Neural progenitor cell (in vitro differentiated cells): ENCODE data around the gene CROCC2. TPM values are rescaled to one million over a fixed set of nuclear protein-coding genes. Genes with fewer than 3 reads are reported as not detected.
A peak's percentile ranks its signal among the peaks of the same experiment; 100 is the strongest.

Experiments
- DNase-seq: peaks from one replicate; pipeline ENCODE4 v3.0.0-alpha.2; 2016; ENCODE audit warnings: low spot score
- H2AFZ ChIP-seq: fragments of 200-600 bp; sonication (generic); replicated peaks from 2 replicates; pipeline ENCODE4 v1.6.1; 2016; ENCODE audit warnings: antibody characterized with exemption
- H3F3A ChIP-seq: fragments of 200-600 bp; sonication (generic); 2 replicates; pipeline ENCODE4 v1.6.1; 2016; ENCODE audit warnings: antibody characterized with exemption, low read depth
- H3K27ac ChIP-seq: fragments of 200-600 bp; sonication (generic); 2 replicates; pipeline ENCODE4 v1.5.1; 2016; ENCODE audit warnings: mild to moderate bottlenecking
- H3K27me3 ChIP-seq: fragments of 200-600 bp; sonication (generic); 2 replicates; pipeline ENCODE4 v1.6.1; 2016; ENCODE audit warnings: mild to moderate bottlenecking, moderate library complexity
- H3K36me3 ChIP-seq: fragments of 200-600 bp; sonication (generic); 2 replicates; pipeline ENCODE4 v1.5.1; 2016
- H3K4me1 ChIP-seq: fragments of 200-600 bp; sonication (generic); 2 replicates; pipeline ENCODE4 v1.6.1; 2016; ENCODE audit warnings: mixed run types
- H3K4me2 ChIP-seq: fragments of 200-600 bp; sonication (generic); 2 replicates; pipeline ENCODE4 v1.6.1; 2016
- H3K4me3 ChIP-seq: fragments of 200-600 bp; sonication (generic); 2 replicates; pipeline ENCODE4 v1.5.1; 2016
- H3K79me2 ChIP-seq: fragments of 200-600 bp; sonication (generic); 2 replicates; pipeline ENCODE4 v1.6.1; 2016; ENCODE audit warnings: low read depth
- H3K9ac ChIP-seq: fragments of 200-600 bp; sonication (generic); 2 replicates; pipeline ENCODE4 v1.6.1; 2016
- H3K9me3 ChIP-seq: fragments of 200-600 bp; sonication (generic); 2 replicates; pipeline ENCODE4 v1.5.1; 2016; ENCODE audit warnings: low read depth
- H4K20me1 ChIP-seq: fragments of 200-600 bp; sonication (generic); 2 replicates; pipeline ENCODE4 v1.6.1; 2016; ENCODE audit warnings: low read depth
- H3K27ac Mint-ChIP-seq: 3 replicates; pipeline ENCODE4 v1.8.0; 2021; ENCODE audit warnings: mixed read lengths
- H3K27me3 Mint-ChIP-seq: 2 replicates; pipeline ENCODE4 v1.8.0; 2022; ENCODE audit warnings: low read depth, mild to moderate bottlenecking, inconsistent platforms, moderate library complexity, mixed read lengths; ENCODE audit not compliant: insufficient read depth
- H3K36me3 Mint-ChIP-seq: 3 replicates; pipeline ENCODE4 v1.8.0; 2021; ENCODE audit warnings: mixed read lengths
- H3K4me1 Mint-ChIP-seq: 3 replicates; pipeline ENCODE4 v1.8.0; 2021; ENCODE audit warnings: mixed read lengths
- H3K4me3 Mint-ChIP-seq: 3 replicates; pipeline ENCODE4 v1.8.0; 2021; ENCODE audit warnings: mild to moderate bottlenecking, moderate library complexity, mixed read lengths
- H3K9me3 Mint-ChIP-seq: 3 replicates; pipeline ENCODE4 v1.8.0; 2020; ENCODE audit warnings: mixed read lengths
- CTCF ChIP-seq: fragments of 200-600 bp; sonication (generic); IDR thresholded peaks from 2 replicates; pipeline ENCODE4 v1.5.1; 2017; ENCODE audit warnings: antibody characterized with exemption, mild to moderate bottlenecking
- EZH2 ChIP-seq: fragments of 200-600 bp; sonication (generic); IDR thresholded peaks from 2 replicates; pipeline ENCODE4 v1.6.1; 2017; ENCODE audit warnings: antibody characterized with exemption, mild to moderate bottlenecking, moderate library complexity
- EZH2phosphoT487 ChIP-seq: fragments of 200-600 bp; sonication (generic); IDR thresholded peaks from 2 replicates; pipeline ENCODE4 v1.6.1; 2017; ENCODE audit warnings: antibody characterized with exemption
- total RNA-seq: library from RNA; depleted of rRNA; stranded (reverse); fragments of >200 nt; gene quantifications from 2 replicates; pipeline ENCODE4 v1.2.3, GENCODE V29; 2015; ENCODE audit warnings: low replicate concordance

CROCC2 gene
- total RNA-seq, result not detected in 2 replicates

- Histone ChIP-seq H3K4me1 (no peaks in the 10 kb centered on the region), H4K20me1 (no peaks in the 10 kb centered on the region), H3F3A (no peaks in the 10 kb centered on the region), H3K9me3 (no peaks in the 10 kb centered on the region), H2AFZ (no peak within 1 kb of the TSS), H3K36me3 (no peaks in the 10 kb centered on the region), H3K4me3 (no peak within 1 kb of the TSS), H3K27me3 (no peaks in the 10 kb centered on the region), H3K79me2 (no peaks in the 10 kb centered on the region), H3K4me2 (no peak within 1 kb of the TSS), H3K27ac (no peak within 1 kb of the TSS), H3K9ac (no peak within 1 kb of the TSS)
- no peak within 1 kb of the TSS for H3K4me3 Mint-ChIP-seq
- H3K27ac Mint-ChIP-seq, result peak within 1 kb of the TSS; percentile 50
- H3K36me3 Mint-ChIP-seq, result no peaks in the 10 kb centered on the region
- peaks cover 4% of the 10 kb centered on the region for H3K9me3 Mint-ChIP-seq
- H3K4me1 Mint-ChIP-seq, result peaks cover 5% of the 10 kb centered on the region
- H3K27me3 Mint-ChIP-seq, result peaks cover 3% of the 10 kb centered on the region
- TF ChIP-seq EZH2 (no peak), EZH2phosphoT487 (no peak), CTCF (no peak)
- peak; percentile 48 for DNase-seq
Observed at GRCh38 chr2:240906141-240906910, at the start of gene CROCC2. CROCC2 (plus strand) TSS chr2:240906336; CDS start chr2:240906514, 178 bp downstream.

- Histone ChIP-seq H3K27me3 (no peaks in the 10 kb centered on the region), H3K9me3 (no peaks in the 10 kb centered on the region), H3K79me2 (no peaks in the 10 kb centered on the region), H3K4me1 (peaks cover 3% of the 10 kb centered on the region), H3K4me3 (no peak overlapping the region), H3K9ac (no peak overlapping the region), H4K20me1 (no peaks in the 10 kb centered on the region), H2AFZ (no peak overlapping the region), H3K27ac (no peak overlapping the region), H3F3A (peaks cover 3% of the 10 kb centered on the region), H3K4me2 (no peak overlapping the region), H3K36me3 (no peaks in the 10 kb centered on the region)
- no peaks in the 10 kb centered on the region for H3K36me3 Mint-ChIP-seq
- peaks cover 12% of the 10 kb centered on the region for H3K9me3 Mint-ChIP-seq
- no peak for DNase-seq
- TF ChIP-seq CTCF, result no peak
- no peak for TF ChIP-seq EZH2
- TF ChIP-seq EZH2phosphoT487, result no peak
- peak overlapping the region; percentile 76 for H3K27ac Mint-ChIP-seq
- H3K4me1 Mint-ChIP-seq, result peaks cover 1% of the 10 kb centered on the region
- peaks cover 7% of the 10 kb centered on the region for H3K27me3 Mint-ChIP-seq
- H3K4me3 Mint-ChIP-seq, result peak overlapping the region; percentile 33
Observed at GRCh38 chr2:240857039-240858008, 48.8 kb upstream of the CROCC2 start.

- Histone ChIP-seq H3K79me2 (no peaks in the 10 kb centered on the region), H4K20me1 (no peaks in the 10 kb centered on the region), H2AFZ (no peak overlapping the region), H3K27me3 (no peaks in the 10 kb centered on the region), H3F3A (no peaks in the 10 kb centered on the region), H3K4me2 (no peak overlapping the region), H3K4me1 (no peaks in the 10 kb centered on the region), H3K9me3 (no peaks in the 10 kb centered on the region), H3K36me3 (no peaks in the 10 kb centered on the region), H3K9ac (no peak overlapping the region), H3K27ac (no peak overlapping the region), H3K4me3 (no peak overlapping the region)
- H3K27me3 Mint-ChIP-seq, result peaks cover 7% of the 10 kb centered on the region
- no peaks in the 10 kb centered on the region for H3K36me3 Mint-ChIP-seq
- H3K4me1 Mint-ChIP-seq, result no peaks in the 10 kb centered on the region
- H3K9me3 Mint-ChIP-seq, result peaks cover 12% of the 10 kb centered on the region
- no peak for TF ChIP-seq CTCF
- TF ChIP-seq EZH2, result no peak
- TF ChIP-seq EZH2phosphoT487, result no peak
- H3K27ac Mint-ChIP-seq, result no peak overlapping the region
- no peak overlapping the region for H3K4me3 Mint-ChIP-seq
- DNase-seq, result no peak
Observed at GRCh38 chr2:240858321-240858720, 47.8 kb upstream of the CROCC2 start.
